ENCODE data around the gene IGF1R. TPM values are rescaled to one million over a fixed set of nuclear protein-coding genes. Genes with fewer than 3 reads are reported as not detected.
A peak's percentile ranks its signal among the peaks of the same experiment; 100 is the strongest.

The IGF1R gene
- polyA plus RNA-seq, 6 donors from 2014 or later: 0.78 to 5.5 (median 3.3) TPM

GRCh38 chr15:98917417-98917816 is 269.1 kb downstream of the IGF1R start:
- Mint-ChIP-seq H3K9me3 (no peaks in the 10 kb centered on the region), H3K4me3 (no peak overlapping the region), H3K36me3 (peaks cover 2 to 13% of the 10 kb centered on the region in 2 donors), H3K27me3 (no peaks in the 10 kb centered on the region), H3K27ac (peak overlapping the region in 2 of 6 donors; percentile 27 to 51), H3K4me1 (peaks cover 4 to 8% (median 7%) of the 10 kb centered on the region in 3 donors)
- DNase-seq: no peak
- no peak for ATAC-seq (ENCODE audit: low read depth in 2 of 2)

- DNase-seq (no peak), ATAC-seq (ENCODE audit: low read depth in 2 of 2) (no peak)
- no peak overlapping the region for H3K27ac Mint-ChIP-seq
- H3K4me1 Mint-ChIP-seq: peaks cover 2 to 4% (median 3%) of the 10 kb centered on the region in 3 donors
- no peaks in the 10 kb centered on the region for H3K9me3 Mint-ChIP-seq
- no peak overlapping the region for H3K4me3 Mint-ChIP-seq
- no peaks in the 10 kb centered on the region for H3K27me3 Mint-ChIP-seq
- H3K36me3 Mint-ChIP-seq: peaks cover 4 to 8% of the 10 kb centered on the region in 2 donors
These were observed 271.9 kb downstream of the IGF1R start for GRCh38 chr15:98920091-98920880.

GRCh38 chr15:98923171-98923570 is 274.8 kb downstream of the IGF1R start:
- Mint-ChIP-seq H3K27ac (no peak overlapping the region), H3K36me3 (peaks cover 8 to 9% of the 10 kb centered on the region in 2 donors), H3K4me3 (peak overlapping the region in 1 of 8 donors; percentile 20), H3K9me3 (no peaks in the 10 kb centered on the region), H3K27me3 (no peaks in the 10 kb centered on the region), H3K4me1 (no peaks in the 10 kb centered on the region)
- DNase-seq (no peak), ATAC-seq (ENCODE audit: low read depth in 2 of 2) (no peak)

GRCh38 chr15:98923579-98923978 is 275.2 kb downstream of the IGF1R start:
- Mint-ChIP-seq H3K9me3 (no peaks in the 10 kb centered on the region), H3K4me1 (no peaks in the 10 kb centered on the region), H3K27ac (no peak overlapping the region), H3K4me3 (no peak overlapping the region), H3K27me3 (no peaks in the 10 kb centered on the region), H3K36me3 (peaks cover 8 to 9% of the 10 kb centered on the region in 2 donors)
- DNase-seq: no peak
- ATAC-seq (ENCODE audit: low read depth in 2 of 2): no peak

GRCh38 chr15:98924401-98925049 is 276.2 kb downstream of the IGF1R start:
- Mint-ChIP-seq H3K36me3 (peaks cover 8 to 9% of the 10 kb centered on the region in 2 donors), H3K4me3 (no peak overlapping the region), H3K9me3 (no peaks in the 10 kb centered on the region), H3K27me3 (no peaks in the 10 kb centered on the region), H3K4me1 (no peaks in the 10 kb centered on the region), H3K27ac (no peak overlapping the region)
- no peak for ATAC-seq (ENCODE audit: low read depth in 2 of 2)
- DNase-seq: no peak

GRCh38 chr15:98926236-98926635 is 277.9 kb downstream of the IGF1R start:
- no peak overlapping the region for H3K4me3 Mint-ChIP-seq
- no peak for DNase-seq
- H3K27me3 Mint-ChIP-seq: no peaks in the 10 kb centered on the region
- no peaks in the 10 kb centered on the region for H3K4me1 Mint-ChIP-seq
- peak overlapping the region in 2 of 6 donors; percentile 10 to 11 for H3K27ac Mint-ChIP-seq
- ATAC-seq (ENCODE audit: low read depth in 2 of 2): no peak
- H3K36me3 Mint-ChIP-seq: peaks cover 8 to 14% of the 10 kb centered on the region in 2 donors
- no peaks in the 10 kb centered on the region for H3K9me3 Mint-ChIP-seq

GRCh38 chr15:98927022-98927421 is 278.7 kb downstream of the IGF1R start:
- no peak for ATAC-seq (ENCODE audit: low read depth in 2 of 2)
- Mint-ChIP-seq H3K9me3 (no peaks in the 10 kb centered on the region), H3K27ac (peak overlapping the region in 1 of 6 donors; percentile 53), H3K4me3 (no peak overlapping the region), H3K4me1 (no peaks in the 10 kb centered on the region), H3K36me3 (peaks cover 8 to 11% of the 10 kb centered on the region in 2 donors), H3K27me3 (no peaks in the 10 kb centered on the region)
- DNase-seq: no peak

- ATAC-seq (ENCODE audit: low read depth in 2 of 2) (no peak), DNase-seq (no peak)
- H3K36me3 Mint-ChIP-seq: peaks cover 0 to 10% of the 10 kb centered on the region in 2 donors
- H3K27ac Mint-ChIP-seq: peak overlapping the region in 2 of 6 donors; percentile 8 to 57
- no peak overlapping the region for H3K4me3 Mint-ChIP-seq
- H3K27me3 Mint-ChIP-seq: no peaks in the 10 kb centered on the region
- no peaks in the 10 kb centered on the region for H3K9me3 Mint-ChIP-seq
- no peaks in the 10 kb centered on the region for H3K4me1 Mint-ChIP-seq
These were observed 279.7 kb downstream of the IGF1R start for GRCh38 chr15:98927996-98928395.

GRCh38 chr15:98930576-98930975 is 282.2 kb downstream of the IGF1R start:
- H3K4me3 Mint-ChIP-seq: no peak overlapping the region
- H3K9me3 Mint-ChIP-seq: no peaks in the 10 kb centered on the region
- H3K27ac Mint-ChIP-seq: no peak overlapping the region
- ATAC-seq (ENCODE audit: low read depth in 2 of 2) (no peak), DNase-seq (no peak)
- H3K4me1 Mint-ChIP-seq: no peaks in the 10 kb centered on the region
- H3K36me3 Mint-ChIP-seq: peaks cover 3 to 15% of the 10 kb centered on the region in 2 donors
- H3K27me3 Mint-ChIP-seq: no peaks in the 10 kb centered on the region

GRCh38 chr15:98931004-98931403 is 282.7 kb downstream of the IGF1R start:
- Mint-ChIP-seq H3K36me3 (peaks cover 7 to 17% of the 10 kb centered on the region in 2 donors), H3K4me1 (no peaks in the 10 kb centered on the region), H3K9me3 (no peaks in the 10 kb centered on the region), H3K4me3 (no peak overlapping the region), H3K27me3 (no peaks in the 10 kb centered on the region), H3K27ac (peak overlapping the region in 1 of 6 donors; percentile 35)
- DNase-seq (no peak), ATAC-seq (ENCODE audit: low read depth in 2 of 2) (no peak)

GRCh38 chr15:98933406-98933805 is 285.1 kb downstream of the IGF1R start:
- H3K9me3 Mint-ChIP-seq: no peaks in the 10 kb centered on the region
- no peak for DNase-seq
- H3K27me3 Mint-ChIP-seq: no peaks in the 10 kb centered on the region
- no peaks in the 10 kb centered on the region for H3K4me1 Mint-ChIP-seq
- H3K4me3 Mint-ChIP-seq: no peak overlapping the region
- peaks cover 8 to 26% of the 10 kb centered on the region in 2 donors for H3K36me3 Mint-ChIP-seq
- H3K27ac Mint-ChIP-seq: peak overlapping the region in 1 of 6 donors; percentile 74
- no peak for ATAC-seq (ENCODE audit: low read depth in 2 of 2)

- ATAC-seq (ENCODE audit: low read depth in 2 of 2): no peak
- peaks cover 8 to 26% of the 10 kb centered on the region in 2 donors for H3K36me3 Mint-ChIP-seq
- DNase-seq: no peak
- H3K27ac Mint-ChIP-seq: no peak overlapping the region
- no peaks in the 10 kb centered on the region for H3K27me3 Mint-ChIP-seq
- no peaks in the 10 kb centered on the region for H3K4me1 Mint-ChIP-seq
- H3K9me3 Mint-ChIP-seq: no peaks in the 10 kb centered on the region
- no peak overlapping the region for H3K4me3 Mint-ChIP-seq
These were observed 287.4 kb downstream of the IGF1R start for GRCh38 chr15:98935736-98936135.

- H3K27me3 Mint-ChIP-seq: no peaks in the 10 kb centered on the region
- peaks cover 8 to 29% of the 10 kb centered on the region in 2 donors for H3K36me3 Mint-ChIP-seq
- ATAC-seq (ENCODE audit: low read depth in 2 of 2): no peak
- H3K27ac Mint-ChIP-seq: no peak overlapping the region
- no peaks in the 10 kb centered on the region for H3K9me3 Mint-ChIP-seq
- no peak for DNase-seq
- H3K4me3 Mint-ChIP-seq: no peak overlapping the region
- H3K4me1 Mint-ChIP-seq: no peaks in the 10 kb centered on the region
These were observed 289.2 kb downstream of the IGF1R start for GRCh38 chr15:98937413-98938104.

- Mint-ChIP-seq H3K9me3 (no peaks in the 10 kb centered on the region), H3K27ac (no peak overlapping the region), H3K36me3 (peaks cover 8 to 34% of the 10 kb centered on the region in 2 donors), H3K4me3 (no peak overlapping the region), H3K27me3 (no peaks in the 10 kb centered on the region), H3K4me1 (no peaks in the 10 kb centered on the region)
- ATAC-seq (ENCODE audit: low read depth in 2 of 2) (no peak), DNase-seq (no peak)
These were observed 289.7 kb downstream of the IGF1R start for GRCh38 chr15:98938105-98938417.

Data from naive B cell (primary cell).